ENCODE results near the gene STRIP2. TPM values are rescaled to one million over a fixed set of nuclear protein-coding genes. Genes with fewer than 3 reads are reported as not detected.

Gene STRIP2
- polyA plus RNA-seq, 1 donor from 2014 or later: 7.4 TPM

DNA sequence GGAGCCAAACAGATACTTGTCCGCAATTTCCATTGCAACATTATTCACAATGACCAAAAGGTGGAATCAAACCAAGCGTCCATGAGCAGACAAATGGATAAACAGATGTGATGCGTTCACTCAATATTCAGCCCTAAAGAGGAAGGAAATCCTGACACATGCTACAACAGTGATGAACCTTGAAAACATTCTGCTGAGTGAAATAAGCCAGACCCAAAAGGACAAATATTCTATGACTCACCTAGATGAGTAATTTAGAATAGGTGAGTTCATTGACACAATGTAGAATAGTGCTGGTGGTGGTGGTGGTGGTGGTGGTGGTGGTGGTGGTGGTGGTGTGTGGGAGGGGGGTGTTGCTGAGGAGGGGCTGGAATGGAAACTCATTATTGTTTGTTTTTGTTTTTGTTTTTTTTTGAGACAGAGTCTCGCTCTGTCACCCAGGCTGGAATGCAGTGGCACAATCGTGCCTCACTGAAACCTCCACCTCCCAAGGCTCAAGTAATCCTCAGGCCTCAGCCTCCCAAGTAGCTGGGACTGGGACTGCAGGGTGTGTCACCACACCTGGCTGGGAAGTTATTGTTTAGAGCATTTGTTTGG lies 96.7 kb downstream of the STRIP2 start:
- TF ChIP-seq POLR2AphosphoS5 (IDR thresholded peaks at IDR 0.05) (no peak), EP300 (conservative IDR thresholded peaks at IDR 0.05; ENCODE audit: poor library complexity, severe bottlenecking) (no peak), TAF1 (IDR thresholded peaks at IDR 0.05; ENCODE audit: low read depth) (no peak), EZH2 (IDR thresholded peaks at IDR 0.05; ENCODE audit: borderline replicate concordance, insufficient read depth, low read length, poor library complexity, severe bottlenecking) (no peak), MXI1 (conservative IDR thresholded peaks at IDR 0.05; ENCODE audit: poor library complexity, severe bottlenecking) (no peak), SMC3 (conservative IDR thresholded peaks at IDR 0.05; ENCODE audit: poor library complexity) (no peak), RAD21 (conservative IDR thresholded peaks at IDR 0.05) (no peak)
- TF ChIP-seq, protein P1, sequence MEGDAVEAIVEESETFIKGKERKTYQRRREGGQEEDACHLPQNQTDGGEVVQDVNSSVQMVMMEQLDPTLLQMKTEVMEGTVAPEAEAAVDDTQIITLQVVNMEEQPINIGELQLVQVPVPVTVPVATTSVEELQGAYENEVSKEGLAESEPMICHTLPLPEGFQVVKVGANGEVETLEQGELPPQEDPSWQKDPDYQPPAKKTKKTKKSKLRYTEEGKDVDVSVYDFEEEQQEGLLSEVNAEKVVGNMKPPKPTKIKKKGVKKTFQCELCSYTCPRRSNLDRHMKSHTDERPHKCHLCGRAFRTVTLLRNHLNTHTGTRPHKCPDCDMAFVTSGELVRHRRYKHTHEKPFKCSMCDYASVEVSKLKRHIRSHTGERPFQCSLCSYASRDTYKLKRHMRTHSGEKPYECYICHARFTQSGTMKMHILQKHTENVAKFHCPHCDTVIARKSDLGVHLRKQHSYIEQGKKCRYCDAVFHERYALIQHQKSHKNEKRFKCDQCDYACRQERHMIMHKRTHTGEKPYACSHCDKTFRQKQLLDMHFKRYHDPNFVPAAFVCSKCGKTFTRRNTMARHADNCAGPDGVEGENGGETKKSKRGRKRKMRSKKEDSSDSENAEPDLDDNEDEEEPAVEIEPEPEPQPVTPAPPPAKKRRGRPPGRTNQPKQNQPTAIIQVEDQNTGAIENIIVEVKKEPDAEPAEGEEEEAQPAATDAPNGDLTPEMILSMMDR (IDR thresholded peaks at IDR 0.05; ENCODE audit: poor library complexity, severe bottlenecking): no peak
- TF ChIP-seq, protein P2, sequence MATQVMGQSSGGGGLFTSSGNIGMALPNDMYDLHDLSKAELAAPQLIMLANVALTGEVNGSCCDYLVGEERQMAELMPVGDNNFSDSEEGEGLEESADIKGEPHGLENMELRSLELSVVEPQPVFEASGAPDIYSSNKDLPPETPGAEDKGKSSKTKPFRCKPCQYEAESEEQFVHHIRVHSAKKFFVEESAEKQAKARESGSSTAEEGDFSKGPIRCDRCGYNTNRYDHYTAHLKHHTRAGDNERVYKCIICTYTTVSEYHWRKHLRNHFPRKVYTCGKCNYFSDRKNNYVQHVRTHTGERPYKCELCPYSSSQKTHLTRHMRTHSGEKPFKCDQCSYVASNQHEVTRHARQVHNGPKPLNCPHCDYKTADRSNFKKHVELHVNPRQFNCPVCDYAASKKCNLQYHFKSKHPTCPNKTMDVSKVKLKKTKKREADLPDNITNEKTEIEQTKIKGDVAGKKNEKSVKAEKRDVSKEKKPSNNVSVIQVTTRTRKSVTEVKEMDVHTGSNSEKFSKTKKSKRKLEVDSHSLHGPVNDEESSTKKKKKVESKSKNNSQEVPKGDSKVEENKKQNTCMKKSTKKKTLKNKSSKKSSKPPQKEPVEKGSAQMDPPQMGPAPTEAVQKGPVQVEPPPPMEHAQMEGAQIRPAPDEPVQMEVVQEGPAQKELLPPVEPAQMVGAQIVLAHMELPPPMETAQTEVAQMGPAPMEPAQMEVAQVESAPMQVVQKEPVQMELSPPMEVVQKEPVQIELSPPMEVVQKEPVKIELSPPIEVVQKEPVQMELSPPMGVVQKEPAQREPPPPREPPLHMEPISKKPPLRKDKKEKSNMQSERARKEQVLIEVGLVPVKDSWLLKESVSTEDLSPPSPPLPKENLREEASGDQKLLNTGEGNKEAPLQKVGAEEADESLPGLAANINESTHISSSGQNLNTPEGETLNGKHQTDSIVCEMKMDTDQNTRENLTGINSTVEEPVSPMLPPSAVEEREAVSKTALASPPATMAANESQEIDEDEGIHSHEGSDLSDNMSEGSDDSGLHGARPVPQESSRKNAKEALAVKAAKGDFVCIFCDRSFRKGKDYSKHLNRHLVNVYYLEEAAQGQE (IDR thresholded peaks at IDR 0.05; ENCODE audit: borderline replicate concordance): no peak
- H3F3A ChIP-seq (ENCODE audit: insufficient read depth, low read length, poor library complexity, severe bottlenecking): no peaks in the 10 kb centered on the region
- no peak overlapping the region for H3K4me3 ChIP-seq (ENCODE audit: low read length)
- no peaks in the 10 kb centered on the region for H3K9me2 ChIP-seq (ENCODE audit: insufficient read depth, low read length)
- no peak overlapping the region for H2AFZ ChIP-seq (ENCODE audit: low read depth, low read length)
- H3K27ac ChIP-seq (ENCODE audit: low read length): no peak overlapping the region
- H4K20me1 ChIP-seq (ENCODE audit: insufficient read depth): no peaks in the 10 kb centered on the region
- H3K4me2 ChIP-seq (ENCODE audit: low read length): no peak overlapping the region
- no peaks in the 10 kb centered on the region for H3K27me3 ChIP-seq (ENCODE audit: insufficient read depth, low read depth, low read length)
- no peaks in the 10 kb centered on the region for H3K36me3 ChIP-seq (ENCODE audit: insufficient read depth, low read length)
- H3K79me2 ChIP-seq (replicated peaks; ENCODE audit: insufficient read depth, low read length): no peaks in the 10 kb centered on the region
- no peaks in the 10 kb centered on the region for H3K9me3 ChIP-seq (ENCODE audit: low read length)
- H3K9ac ChIP-seq (ENCODE audit: low read length): no peak overlapping the region

DNA sequence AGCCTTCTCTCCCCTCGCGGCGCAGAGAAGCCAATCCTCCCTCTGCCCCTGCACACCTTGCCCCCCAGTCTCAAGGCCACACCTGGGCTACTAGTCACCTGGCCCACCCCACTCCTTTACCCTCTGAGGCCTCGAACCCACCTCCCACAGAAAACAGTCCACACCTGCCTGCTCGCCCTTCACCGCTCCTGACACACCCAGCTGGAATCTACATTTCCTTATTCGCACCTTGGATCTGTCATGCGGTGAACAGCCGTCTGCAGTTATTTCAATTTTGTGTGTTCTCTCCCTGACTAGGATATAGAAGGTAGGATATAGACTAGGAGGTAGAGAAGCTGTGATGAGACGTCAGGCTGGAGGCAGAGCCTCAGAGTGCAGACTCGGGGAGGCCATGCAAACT lies 97.5 kb downstream of the STRIP2 start:
- H3K4me2 ChIP-seq (ENCODE audit: low read length): no peak overlapping the region
- TF ChIP-seq SMC3 (conservative IDR thresholded peaks at IDR 0.05; ENCODE audit: poor library complexity) (no peak), MXI1 (conservative IDR thresholded peaks at IDR 0.05; ENCODE audit: poor library complexity, severe bottlenecking) (no peak), EP300 (conservative IDR thresholded peaks at IDR 0.05; ENCODE audit: poor library complexity, severe bottlenecking) (no peak), TAF1 (IDR thresholded peaks at IDR 0.05; ENCODE audit: low read depth) (no peak), RAD21 (conservative IDR thresholded peaks at IDR 0.05) (no peak), EZH2 (IDR thresholded peaks at IDR 0.05; ENCODE audit: borderline replicate concordance, insufficient read depth, low read length, poor library complexity, severe bottlenecking) (no peak), POLR2AphosphoS5 (IDR thresholded peaks at IDR 0.05) (no peak)
- TF ChIP-seq, protein P1 (IDR thresholded peaks at IDR 0.05; ENCODE audit: poor library complexity, severe bottlenecking): no peak
- TF ChIP-seq, protein P2 (IDR thresholded peaks at IDR 0.05; ENCODE audit: borderline replicate concordance): no peak
- H3F3A ChIP-seq (ENCODE audit: insufficient read depth, low read length, poor library complexity, severe bottlenecking): no peaks in the 10 kb centered on the region
- H4K20me1 ChIP-seq (ENCODE audit: insufficient read depth): no peaks in the 10 kb centered on the region
- H3K27me3 ChIP-seq (ENCODE audit: insufficient read depth, low read depth, low read length): no peaks in the 10 kb centered on the region
- no peak overlapping the region for H3K27ac ChIP-seq (ENCODE audit: low read length)
- no peaks in the 10 kb centered on the region for H3K9me2 ChIP-seq (ENCODE audit: insufficient read depth, low read length)
- no peak overlapping the region for H3K4me3 ChIP-seq (ENCODE audit: low read length)
- H3K9ac ChIP-seq (ENCODE audit: low read length): no peak overlapping the region
- no peaks in the 10 kb centered on the region for H3K79me2 ChIP-seq (replicated peaks; ENCODE audit: insufficient read depth, low read length)
- H3K9me3 ChIP-seq (ENCODE audit: low read length): no peaks in the 10 kb centered on the region
- H3K36me3 ChIP-seq (ENCODE audit: insufficient read depth, low read length): no peaks in the 10 kb centered on the region
- H2AFZ ChIP-seq (ENCODE audit: low read depth, low read length): no peak overlapping the region

All from neural cell (in vitro differentiated cells).